ENCODE results near the gene VDR. TPM values are rescaled to one million over a fixed set of nuclear protein-coding genes. Genes with fewer than 3 reads are reported as not detected.

The VDR gene
- total and polyA plus RNA-seq, 2 donors (not counting 1 experiment from before 2014, with no cell fraction given): 0.37 to 0.42 TPM

GRCh38 chr12:47910486-47910885, 5.7 kb upstream of the VDR start:
- Histone ChIP-seq H3K36me3 (replicated peaks in 1 of 2; ENCODE audit: control extremely low read depth in 1 of 2, control insufficient read depth in 1 of 2, extremely low read depth in 1 of 2, insufficient read depth in 2 of 2, low read length in 1 of 2) (no peaks in the 10 kb centered on the region), H3K4me2 (replicated peaks; ENCODE audit: low read depth, low read length, poor library complexity, severe bottlenecking) (no peak overlapping the region), H3K9me3 (ENCODE audit: control extremely low read depth in 1 of 3, control insufficient read depth in 2 of 3, insufficient read depth in 1 of 3, low read length in 2 of 3) (peaks cover 0 to 11% (median 5%) of the 10 kb centered on the region in 3 donors), H2AFZ (ENCODE audit: insufficient read depth, low read depth, low read length, poor library complexity, severe bottlenecking) (no peak overlapping the region), H3K4me1 (ENCODE audit: control insufficient read depth in 2 of 2, insufficient read depth in 2 of 2, low read length in 2 of 2) (peaks cover 2% of the 10 kb centered on the region in 2 donors), H3K27me3 (replicated peaks in 1 of 4; ENCODE audit: control extremely low read depth in 1 of 4, control insufficient read depth in 3 of 4, insufficient read depth in 4 of 4, low read length in 3 of 4) (peaks cover 0 to 2% (median under 1%) of the 10 kb centered on the region in 4 experiments), H3K79me2 (ENCODE audit: control insufficient read depth, insufficient read depth, low read length) (no peaks in the 10 kb centered on the region), H4K20me1 (ENCODE audit: control insufficient read depth, insufficient read depth, low read length, poor library complexity, severe bottlenecking) (no peaks in the 10 kb centered on the region), H3K9ac (ENCODE audit: low read length) (no peak overlapping the region), H3K27ac (ENCODE audit: low read length in 2 of 2) (no peak overlapping the region), H3K4me3 (ENCODE audit: control extremely low read depth in 1 of 5, extremely low read depth in 1 of 5, insufficient read depth in 1 of 5, low read depth in 2 of 5, low read length in 4 of 5) (no peak overlapping the region)
- ChIA-PET POLR2A (no interaction called here), CTCF (no interaction called here)
- Mint-ChIP-seq H3K9me3 (ENCODE audit: insufficient read depth) (no peaks in the 10 kb centered on the region), H3K27me3 (peaks cover 27% of the 10 kb centered on the region), H3K4me3 (no peak overlapping the region), H3K27ac (no peak overlapping the region), H3K4me1 (peaks cover 5% of the 10 kb centered on the region)
- TF ChIP-seq CTCF (IDR thresholded peaks at IDR 0.05): no peak
- no peak for TF ChIP-seq EZH2 (IDR thresholded peaks at IDR 0.05; ENCODE audit: borderline replicate concordance, insufficient read depth, low read depth, low read length, poor library complexity, severe bottlenecking)
- intact Hi-C loops (cut with micrococcal nuclease): no loop called here
- WGBS (ENCODE audit: insufficient coverage): no CpG with 5 or more reads among the region's 3 CpGs
- no peak for ATAC-seq (ENCODE audit: low read depth)
- DNase-seq: no peak

GRCh38 chr12:47909839-47910465, 5.2 kb upstream of the VDR start:
- POLR2A ChIA-PET: no interaction called here
- intact Hi-C loops (cut with micrococcal nuclease): loop anchor here (5.0 to 10.0 kb wide), 2 partner anchors 203 to 255 kb away; partner anchors contain the start of gene RPAP3
- Histone ChIP-seq H3K9ac (ENCODE audit: low read length) (no peak overlapping the region), H3K4me2 (replicated peaks; ENCODE audit: low read depth, low read length, poor library complexity, severe bottlenecking) (no peak overlapping the region), H3K79me2 (ENCODE audit: control insufficient read depth, insufficient read depth, low read length) (no peaks in the 10 kb centered on the region), H3K4me1 (ENCODE audit: control insufficient read depth in 2 of 2, insufficient read depth in 2 of 2, low read length in 2 of 2) (peaks cover 6 to 7% of the 10 kb centered on the region in 2 donors), H3K27me3 (replicated peaks in 1 of 4; ENCODE audit: control extremely low read depth in 1 of 4, control insufficient read depth in 3 of 4, insufficient read depth in 4 of 4, low read length in 3 of 4) (peaks cover 0 to 7% (median 3%) of the 10 kb centered on the region in 4 experiments), H3K27ac (ENCODE audit: low read length in 2 of 2) (no peak overlapping the region), H3K36me3 (replicated peaks in 1 of 2; ENCODE audit: control extremely low read depth in 1 of 2, control insufficient read depth in 1 of 2, extremely low read depth in 1 of 2, insufficient read depth in 2 of 2, low read length in 1 of 2) (no peaks in the 10 kb centered on the region), H3K9me3 (ENCODE audit: control extremely low read depth in 1 of 3, control insufficient read depth in 2 of 3, insufficient read depth in 1 of 3, low read length in 2 of 3) (peaks cover 0 to 15% (median 5%) of the 10 kb centered on the region in 3 donors), H3K4me3 (ENCODE audit: control extremely low read depth in 1 of 5, extremely low read depth in 1 of 5, insufficient read depth in 1 of 5, low read depth in 2 of 5, low read length in 4 of 5) (no peak overlapping the region), H4K20me1 (ENCODE audit: control insufficient read depth, insufficient read depth, low read length, poor library complexity, severe bottlenecking) (no peaks in the 10 kb centered on the region), H2AFZ (ENCODE audit: insufficient read depth, low read depth, low read length, poor library complexity, severe bottlenecking) (no peak overlapping the region)
- 100% methylated on average over 4 of the region's 4 CpGs for WGBS (ENCODE audit: insufficient coverage)
- Mint-ChIP-seq H3K27me3 (peaks cover 27% of the 10 kb centered on the region), H3K4me3 (no peak overlapping the region), H3K9me3 (ENCODE audit: insufficient read depth) (no peaks in the 10 kb centered on the region), H3K4me1 (peaks cover 8% of the 10 kb centered on the region), H3K27ac (no peak overlapping the region)
- DNase-seq: no peak
- no peak for ATAC-seq (ENCODE audit: low read depth)
- CTCF ChIA-PET: no interaction called here
- no peak for TF ChIP-seq EZH2 (IDR thresholded peaks at IDR 0.05; ENCODE audit: borderline replicate concordance, insufficient read depth, low read depth, low read length, poor library complexity, severe bottlenecking)
- TF ChIP-seq CTCF (IDR thresholded peaks at IDR 0.05): no peak
